Suprapubic skin (tissue), 3 donors: ENCODE results near the gene DSCAML1.

ENCODE experiments used
- POLR2A ChIP-seq, 2 donors: fragments of 450-650 bp; IDR thresholded peaks; one replicate each; pipeline ENCODE4 v1.6.1; 2017; ENCODE audit warnings: antibody characterized with exemption in 2 of 2, mild to moderate bottlenecking in 2 of 2, moderate library complexity in 2 of 2
- TF ChIP-seq, protein P1 (sequence below), 2 donors: fragments of 200-600 bp in 1 of 2; fragments of 450-650 bp in 1 of 2; sonication (generic) in 1 of 2; IDR thresholded peaks; one replicate each; pipeline ENCODE4 v1.5.1; 2016 to 2019; ENCODE audit warnings: antibody characterized with exemption in 2 of 2, mild to moderate bottlenecking in 1 of 2, moderate library complexity in 1 of 2

DNA sequence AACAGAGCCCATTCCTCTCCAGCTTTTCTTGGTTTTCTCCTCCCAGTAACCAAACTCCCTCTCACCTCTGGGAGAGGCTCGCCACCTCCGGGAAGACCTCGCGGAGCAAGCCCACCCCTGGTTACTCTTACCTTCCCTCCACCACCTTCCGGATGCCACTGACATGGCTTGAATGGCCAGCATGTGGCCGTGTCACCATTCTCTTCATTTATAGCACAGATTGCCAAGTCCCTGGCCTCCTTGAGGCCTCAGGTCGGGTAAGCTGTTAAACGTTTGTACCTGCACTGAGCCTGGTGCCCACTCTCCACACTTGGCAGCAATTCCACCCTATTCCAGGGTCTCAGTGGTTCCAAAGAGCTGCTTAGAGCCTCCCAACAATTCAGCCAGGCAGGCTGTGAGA lies 35.5 kb upstream of the DSCAML1 start:
- TF ChIP-seq, protein P1, sequence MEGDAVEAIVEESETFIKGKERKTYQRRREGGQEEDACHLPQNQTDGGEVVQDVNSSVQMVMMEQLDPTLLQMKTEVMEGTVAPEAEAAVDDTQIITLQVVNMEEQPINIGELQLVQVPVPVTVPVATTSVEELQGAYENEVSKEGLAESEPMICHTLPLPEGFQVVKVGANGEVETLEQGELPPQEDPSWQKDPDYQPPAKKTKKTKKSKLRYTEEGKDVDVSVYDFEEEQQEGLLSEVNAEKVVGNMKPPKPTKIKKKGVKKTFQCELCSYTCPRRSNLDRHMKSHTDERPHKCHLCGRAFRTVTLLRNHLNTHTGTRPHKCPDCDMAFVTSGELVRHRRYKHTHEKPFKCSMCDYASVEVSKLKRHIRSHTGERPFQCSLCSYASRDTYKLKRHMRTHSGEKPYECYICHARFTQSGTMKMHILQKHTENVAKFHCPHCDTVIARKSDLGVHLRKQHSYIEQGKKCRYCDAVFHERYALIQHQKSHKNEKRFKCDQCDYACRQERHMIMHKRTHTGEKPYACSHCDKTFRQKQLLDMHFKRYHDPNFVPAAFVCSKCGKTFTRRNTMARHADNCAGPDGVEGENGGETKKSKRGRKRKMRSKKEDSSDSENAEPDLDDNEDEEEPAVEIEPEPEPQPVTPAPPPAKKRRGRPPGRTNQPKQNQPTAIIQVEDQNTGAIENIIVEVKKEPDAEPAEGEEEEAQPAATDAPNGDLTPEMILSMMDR (IDR thresholded peaks at IDR 0.05): no peak
- no peak for TF ChIP-seq POLR2A (IDR thresholded peaks at IDR 0.05)
